ENCODE measurements around the gene PORCN. TPM values are rescaled to one million over a fixed set of nuclear protein-coding genes. Genes with fewer than 3 reads are reported as not detected.

PORCN gene
- total RNA-seq, 1 donor = 13.8 TPM

DNA sequence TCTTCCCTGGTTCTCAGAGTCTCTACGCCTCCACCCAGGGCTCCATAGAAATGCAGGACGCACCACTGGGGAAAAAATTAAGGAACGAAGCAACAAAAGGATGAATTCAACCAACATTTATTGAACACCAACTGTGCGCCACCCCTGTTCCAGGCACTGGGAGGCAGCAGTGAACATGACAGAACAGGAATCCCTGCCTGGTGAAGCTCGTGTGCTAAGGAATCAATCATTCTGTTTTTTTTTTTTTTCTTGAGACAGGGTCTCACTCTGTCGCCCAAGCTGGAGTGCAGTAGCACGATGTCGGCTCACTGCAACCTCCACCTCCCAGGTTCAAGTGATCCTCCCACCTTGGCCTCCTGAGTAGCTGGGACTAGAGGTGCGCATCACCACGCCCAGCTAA is 34.7 kb upstream of the PORCN start:
- H3K4me1 ChIP-seq (ENCODE audit: insufficient read depth, low read length) = peaks cover 4% of the 10 kb centered on the region
- H2AFZ ChIP-seq (ENCODE audit: low read length) = no peak overlapping the region
- H3K79me2 ChIP-seq (ENCODE audit: insufficient read depth, low read length) = peaks cover 44% of the 10 kb centered on the region
- H4K20me1 ChIP-seq (ENCODE audit: insufficient read depth, low read length) = no peaks in the 10 kb centered on the region
- no peaks in the 10 kb centered on the region for H3K27me3 ChIP-seq (ENCODE audit: insufficient read depth, low read length)
- no peaks in the 10 kb centered on the region for H3K9me3 ChIP-seq (ENCODE audit: low read depth, low read length)
- peak overlapping the region; percentile 91 for H3K4me2 ChIP-seq (ENCODE audit: insufficient read depth, low read length)
- TF ChIP-seq, protein P1, sequence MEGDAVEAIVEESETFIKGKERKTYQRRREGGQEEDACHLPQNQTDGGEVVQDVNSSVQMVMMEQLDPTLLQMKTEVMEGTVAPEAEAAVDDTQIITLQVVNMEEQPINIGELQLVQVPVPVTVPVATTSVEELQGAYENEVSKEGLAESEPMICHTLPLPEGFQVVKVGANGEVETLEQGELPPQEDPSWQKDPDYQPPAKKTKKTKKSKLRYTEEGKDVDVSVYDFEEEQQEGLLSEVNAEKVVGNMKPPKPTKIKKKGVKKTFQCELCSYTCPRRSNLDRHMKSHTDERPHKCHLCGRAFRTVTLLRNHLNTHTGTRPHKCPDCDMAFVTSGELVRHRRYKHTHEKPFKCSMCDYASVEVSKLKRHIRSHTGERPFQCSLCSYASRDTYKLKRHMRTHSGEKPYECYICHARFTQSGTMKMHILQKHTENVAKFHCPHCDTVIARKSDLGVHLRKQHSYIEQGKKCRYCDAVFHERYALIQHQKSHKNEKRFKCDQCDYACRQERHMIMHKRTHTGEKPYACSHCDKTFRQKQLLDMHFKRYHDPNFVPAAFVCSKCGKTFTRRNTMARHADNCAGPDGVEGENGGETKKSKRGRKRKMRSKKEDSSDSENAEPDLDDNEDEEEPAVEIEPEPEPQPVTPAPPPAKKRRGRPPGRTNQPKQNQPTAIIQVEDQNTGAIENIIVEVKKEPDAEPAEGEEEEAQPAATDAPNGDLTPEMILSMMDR (IDR thresholded peaks at IDR 0.05; ENCODE audit: extremely low read depth, low read depth, low read length) = peak; percentile 46
- H3K4me3 ChIP-seq (ENCODE audit: insufficient read depth, low read length) = no peak overlapping the region
- DNase-seq (ENCODE audit: insufficient read length, low spot score, missing footprints) = peak; percentile 61
- peaks cover 1% of the 10 kb centered on the region for H3K36me3 ChIP-seq (ENCODE audit: insufficient read depth, low read length)
- no peak overlapping the region for H3K27ac ChIP-seq (ENCODE audit: low read depth, low read length)

- Histone ChIP-seq H3K4me2 (ENCODE audit: insufficient read depth, low read length) (peak overlapping the region; percentile 91), H3K27me3 (ENCODE audit: insufficient read depth, low read length) (no peaks in the 10 kb centered on the region), H3K27ac (ENCODE audit: low read depth, low read length) (no peak overlapping the region), H3K36me3 (ENCODE audit: insufficient read depth, low read length) (peaks cover 5% of the 10 kb centered on the region), H3K4me1 (ENCODE audit: insufficient read depth, low read length) (peaks cover 4% of the 10 kb centered on the region), H3K4me3 (ENCODE audit: insufficient read depth, low read length) (peak overlapping the region; percentile 90), H3K9me3 (ENCODE audit: low read depth, low read length) (no peaks in the 10 kb centered on the region), H4K20me1 (ENCODE audit: insufficient read depth, low read length) (no peaks in the 10 kb centered on the region), H3K79me2 (ENCODE audit: insufficient read depth, low read length) (peaks cover 48% of the 10 kb centered on the region), H2AFZ (ENCODE audit: low read length) (no peak overlapping the region)
- TF ChIP-seq, protein P1 (IDR thresholded peaks at IDR 0.05; ENCODE audit: extremely low read depth, low read depth, low read length) = no peak
- no peak for DNase-seq (ENCODE audit: insufficient read length, low spot score, missing footprints)
Observed at GRCh38 chrX:48474581-48474980, 34.2 kb upstream of the PORCN start.

DNA sequence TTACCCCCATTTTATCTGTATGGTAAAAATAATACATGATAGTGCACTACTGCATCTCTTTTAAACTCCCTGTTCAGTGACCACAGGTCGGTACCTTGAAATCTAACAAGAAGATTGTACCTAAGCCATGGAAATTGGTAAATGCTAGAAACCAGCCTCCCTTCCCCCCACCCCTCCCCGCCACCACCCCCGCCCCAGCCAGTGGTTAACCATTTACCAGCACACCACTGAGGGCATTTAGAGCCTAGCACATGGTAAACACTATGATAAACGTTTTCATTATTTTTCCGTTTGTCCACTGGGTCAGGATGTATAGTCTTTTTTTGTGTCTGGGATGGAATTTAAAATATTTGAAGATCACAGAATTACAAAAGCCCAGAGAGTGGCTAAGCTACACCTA is 33.5 kb upstream of the PORCN start:
- Histone ChIP-seq H3K27ac (ENCODE audit: low read depth, low read length) (peak overlapping the region; percentile 67), H3K79me2 (ENCODE audit: insufficient read depth, low read length) (peaks cover 52% of the 10 kb centered on the region), H3K36me3 (ENCODE audit: insufficient read depth, low read length) (peaks cover 5% of the 10 kb centered on the region), H3K9me3 (ENCODE audit: low read depth, low read length) (no peaks in the 10 kb centered on the region), H3K4me3 (ENCODE audit: insufficient read depth, low read length) (peak overlapping the region; percentile 90), H3K4me2 (ENCODE audit: insufficient read depth, low read length) (peak overlapping the region; percentile 91), H4K20me1 (ENCODE audit: insufficient read depth, low read length) (no peaks in the 10 kb centered on the region), H2AFZ (ENCODE audit: low read length) (peak overlapping the region; percentile 40), H3K4me1 (ENCODE audit: insufficient read depth, low read length) (peaks cover 4% of the 10 kb centered on the region), H3K27me3 (ENCODE audit: insufficient read depth, low read length) (no peaks in the 10 kb centered on the region)
- TF ChIP-seq, protein P1 (IDR thresholded peaks at IDR 0.05; ENCODE audit: extremely low read depth, low read depth, low read length) = no peak
- DNase-seq (ENCODE audit: insufficient read length, low spot score, missing footprints) = no peak

DNA sequence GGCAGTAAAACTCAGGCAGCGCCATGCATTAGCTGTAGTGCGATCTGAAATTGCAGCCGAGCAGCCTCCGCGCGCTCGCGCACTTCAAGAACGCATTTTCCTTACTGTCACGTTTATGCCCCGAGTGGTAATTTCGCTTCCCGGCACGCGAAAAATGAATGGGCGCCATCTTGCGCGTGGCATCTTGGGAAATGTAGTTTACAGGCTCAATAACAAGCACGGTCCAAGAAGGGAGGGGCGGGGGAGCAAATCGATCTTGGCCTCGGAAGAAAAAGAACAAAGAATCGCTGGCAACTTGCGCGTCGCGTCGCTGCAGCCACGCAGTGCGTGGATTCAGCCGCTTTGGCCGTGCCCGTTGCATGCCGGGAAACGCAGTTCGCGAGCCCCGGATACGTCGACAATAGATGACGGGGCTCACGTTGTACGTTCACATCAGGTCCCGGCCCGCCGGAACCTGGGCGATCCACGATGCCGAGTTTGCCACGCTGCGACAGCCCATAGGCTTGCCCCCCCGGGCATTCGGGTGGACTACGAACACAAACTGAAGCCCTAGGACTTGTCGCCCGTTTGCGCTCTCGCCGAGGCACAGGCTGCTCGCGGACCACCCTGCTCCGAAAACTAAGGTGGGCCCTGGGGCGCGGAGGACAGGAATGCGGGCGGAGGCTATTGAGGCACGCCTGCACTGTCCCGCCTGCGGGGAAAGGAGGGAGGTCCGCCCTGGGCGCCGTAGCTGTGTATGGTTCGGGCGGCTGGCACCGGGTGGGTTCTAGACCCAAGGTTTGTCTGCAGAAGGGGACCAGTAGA is 32.8 kb upstream of the PORCN start, which contains the start of gene FTSJ1:
FTSJ1 (plus strand) TSS at position 426 of the 804 bp plus-strand sequence. CDS start 1,849 bp downstream, outside the sequence.
- DNase-seq (ENCODE audit: insufficient read length, low spot score, missing footprints) = peak; percentile 95
- Histone ChIP-seq H3K4me2 (ENCODE audit: insufficient read depth, low read length) (peak within 1 kb of the TSS; percentile 91), H3K9me3 (ENCODE audit: low read depth, low read length) (no peaks in the 10 kb centered on the region), H3K27me3 (ENCODE audit: insufficient read depth, low read length) (no peaks in the 10 kb centered on the region), H3K27ac (ENCODE audit: low read depth, low read length) (peak within 1 kb of the TSS; percentile 67), H3K79me2 (ENCODE audit: insufficient read depth, low read length) (peaks cover 55% of the 10 kb centered on the region), H4K20me1 (ENCODE audit: insufficient read depth, low read length) (no peaks in the 10 kb centered on the region), H3K36me3 (ENCODE audit: insufficient read depth, low read length) (peaks cover 6% of the 10 kb centered on the region), H2AFZ (ENCODE audit: low read length) (peak within 1 kb of the TSS; percentile 68), H3K4me3 (ENCODE audit: insufficient read depth, low read length) (peak within 1 kb of the TSS; percentile 90), H3K4me1 (ENCODE audit: insufficient read depth, low read length) (peaks cover 4% of the 10 kb centered on the region)
- TF ChIP-seq, protein P1 (IDR thresholded peaks at IDR 0.05; ENCODE audit: extremely low read depth, low read depth, low read length) = no peak

All from osteoblast (primary cell).